ENCODE data around the gene GARIN5A.

The GARIN5A gene

DNA sequence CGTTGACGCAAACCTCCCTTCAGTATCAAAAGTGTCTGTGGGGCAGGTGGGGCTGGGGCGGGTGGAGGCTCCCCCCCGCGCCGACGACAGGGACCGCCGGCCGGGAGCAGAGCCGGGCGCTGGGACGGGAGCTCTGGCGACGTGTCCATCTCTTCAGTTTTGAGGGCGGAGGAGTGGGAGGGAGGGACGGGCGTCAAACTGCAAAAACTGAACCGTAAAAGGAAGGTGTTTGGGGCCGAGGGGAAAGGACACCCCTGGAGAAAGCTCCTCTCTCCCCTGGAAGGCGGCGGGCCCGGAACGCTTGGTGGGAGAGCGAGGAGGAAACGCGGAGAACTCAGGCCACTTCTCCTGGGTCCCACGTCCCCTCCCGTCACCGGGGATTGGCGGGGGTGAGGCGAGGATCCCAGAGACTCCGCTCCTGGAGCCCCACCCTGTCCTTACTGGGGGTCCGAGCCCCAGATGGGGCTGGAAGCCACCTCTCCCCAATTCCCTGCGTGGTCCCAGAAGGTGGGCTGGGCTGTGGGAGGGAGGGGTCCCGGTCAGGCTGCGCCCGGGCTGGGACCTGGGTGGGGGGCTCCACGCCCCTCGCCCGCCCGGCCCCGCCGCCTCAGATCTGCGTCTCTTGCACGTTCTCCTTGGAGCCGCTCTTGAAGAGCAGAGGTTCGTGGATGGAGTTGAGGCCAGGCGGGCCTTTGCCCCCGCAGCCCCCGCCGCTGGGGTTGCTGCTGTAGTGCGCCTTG is 40.5 kb upstream of the GARIN5A start:
- DNase-seq (ENCODE audit: low read depth) = no peak
- TF ChIP-seq, protein P1, sequence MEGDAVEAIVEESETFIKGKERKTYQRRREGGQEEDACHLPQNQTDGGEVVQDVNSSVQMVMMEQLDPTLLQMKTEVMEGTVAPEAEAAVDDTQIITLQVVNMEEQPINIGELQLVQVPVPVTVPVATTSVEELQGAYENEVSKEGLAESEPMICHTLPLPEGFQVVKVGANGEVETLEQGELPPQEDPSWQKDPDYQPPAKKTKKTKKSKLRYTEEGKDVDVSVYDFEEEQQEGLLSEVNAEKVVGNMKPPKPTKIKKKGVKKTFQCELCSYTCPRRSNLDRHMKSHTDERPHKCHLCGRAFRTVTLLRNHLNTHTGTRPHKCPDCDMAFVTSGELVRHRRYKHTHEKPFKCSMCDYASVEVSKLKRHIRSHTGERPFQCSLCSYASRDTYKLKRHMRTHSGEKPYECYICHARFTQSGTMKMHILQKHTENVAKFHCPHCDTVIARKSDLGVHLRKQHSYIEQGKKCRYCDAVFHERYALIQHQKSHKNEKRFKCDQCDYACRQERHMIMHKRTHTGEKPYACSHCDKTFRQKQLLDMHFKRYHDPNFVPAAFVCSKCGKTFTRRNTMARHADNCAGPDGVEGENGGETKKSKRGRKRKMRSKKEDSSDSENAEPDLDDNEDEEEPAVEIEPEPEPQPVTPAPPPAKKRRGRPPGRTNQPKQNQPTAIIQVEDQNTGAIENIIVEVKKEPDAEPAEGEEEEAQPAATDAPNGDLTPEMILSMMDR (IDR thresholded peaks at IDR 0.05; ENCODE audit: insufficient read depth, low read depth, low read length, missing control alignments) = no peak
- H3K4me3 ChIP-seq (ENCODE audit: low read depth, low read length) = no peak overlapping the region

DNA sequence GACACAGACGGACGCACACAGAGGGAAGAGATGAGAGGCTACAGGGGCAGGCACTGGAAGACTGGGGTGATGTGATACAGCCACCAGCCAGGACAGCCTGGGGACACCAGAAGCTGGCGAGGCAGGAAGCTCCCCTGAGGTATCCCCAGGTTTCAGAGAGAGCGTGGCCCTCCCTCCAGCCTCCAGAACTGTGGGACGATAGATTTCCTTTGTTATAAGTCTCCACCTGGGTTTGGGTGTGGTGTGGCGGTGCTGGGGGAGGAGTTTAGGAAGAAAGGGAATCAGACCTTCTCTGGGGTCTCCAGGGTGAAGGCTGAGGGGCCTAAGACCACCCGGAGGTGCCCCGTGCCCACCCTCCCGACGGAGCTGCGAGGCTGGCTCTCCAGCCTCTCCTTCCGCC is 39.8 kb upstream of the GARIN5A start:
- TF ChIP-seq, protein P1 (IDR thresholded peaks at IDR 0.05; ENCODE audit: insufficient read depth, low read depth, low read length, missing control alignments) = no peak
- H3K4me3 ChIP-seq (ENCODE audit: low read depth, low read length) = no peak overlapping the region
- no peak for DNase-seq (ENCODE audit: low read depth)

DNA sequence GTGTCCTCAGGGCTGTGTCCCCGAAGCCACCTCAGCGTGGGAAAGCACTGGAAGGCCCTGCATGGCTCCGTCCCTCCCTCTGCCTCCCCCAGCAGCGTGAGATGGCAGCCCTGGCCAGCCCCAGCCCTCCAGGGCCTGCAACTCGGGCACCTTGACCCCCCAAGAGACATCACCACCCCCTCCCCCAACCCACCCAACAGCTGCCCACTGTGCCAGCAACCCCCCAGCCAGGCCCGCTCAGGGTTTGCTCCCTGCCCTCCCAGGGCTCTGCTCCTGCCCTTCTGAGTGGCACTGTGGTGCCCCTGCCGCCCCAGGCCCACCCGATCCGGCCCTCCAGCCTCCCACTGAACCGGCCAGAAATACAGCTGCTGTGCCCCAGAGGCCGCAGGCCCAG is 38.5 kb upstream of the GARIN5A start:
- DNase-seq (ENCODE audit: low read depth) = no peak
- no peak overlapping the region for H3K4me3 ChIP-seq (ENCODE audit: low read depth, low read length)
- TF ChIP-seq, protein P1 (IDR thresholded peaks at IDR 0.05; ENCODE audit: insufficient read depth, low read depth, low read length, missing control alignments) = no peak

DNA sequence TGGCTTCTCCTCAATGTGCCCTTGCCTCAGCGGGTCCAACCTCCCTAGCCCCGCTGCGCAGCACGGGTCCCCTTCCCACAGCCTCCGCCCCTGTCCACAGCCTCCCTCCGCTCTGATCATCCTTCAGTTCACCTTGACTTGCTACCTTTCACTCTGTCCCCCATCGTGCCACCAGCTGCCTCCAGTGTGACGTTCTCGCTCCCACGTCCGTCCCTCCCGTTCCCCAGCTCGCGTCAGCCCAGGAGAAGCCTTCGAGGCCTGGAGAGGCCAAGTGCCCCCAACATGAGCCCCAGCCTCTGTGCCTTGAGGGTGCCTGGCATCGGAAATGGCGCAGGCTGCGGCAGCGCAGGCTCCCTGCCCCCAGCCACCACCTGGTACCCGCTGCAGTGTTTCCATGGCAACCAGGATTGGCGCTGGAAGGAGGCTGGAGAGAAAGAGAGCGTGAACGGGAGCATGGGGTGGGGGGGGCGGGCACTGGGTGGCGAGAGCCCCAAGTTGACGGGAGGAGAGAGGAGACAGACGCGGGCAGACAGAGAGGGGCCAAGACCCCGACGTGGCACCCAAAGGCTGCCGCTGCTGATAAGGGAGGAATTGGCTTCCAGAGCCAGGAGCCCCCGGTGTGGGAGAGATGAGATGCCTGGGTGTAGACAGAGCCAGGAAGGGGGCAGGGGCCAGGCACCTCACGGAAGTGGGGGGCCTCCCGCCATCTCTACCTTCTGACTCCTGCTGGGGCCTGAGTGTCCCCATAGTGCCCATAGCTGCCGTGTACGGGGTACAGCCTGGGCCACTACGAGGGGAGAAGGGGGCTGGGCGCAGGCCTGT is 37.9 kb upstream of the GARIN5A start:
- TF ChIP-seq, protein P1 (IDR thresholded peaks at IDR 0.05; ENCODE audit: insufficient read depth, low read depth, low read length, missing control alignments) = no peak
- no peak overlapping the region for H3K4me3 ChIP-seq (ENCODE audit: low read depth, low read length)
- DNase-seq (ENCODE audit: low read depth) = no peak

DNA sequence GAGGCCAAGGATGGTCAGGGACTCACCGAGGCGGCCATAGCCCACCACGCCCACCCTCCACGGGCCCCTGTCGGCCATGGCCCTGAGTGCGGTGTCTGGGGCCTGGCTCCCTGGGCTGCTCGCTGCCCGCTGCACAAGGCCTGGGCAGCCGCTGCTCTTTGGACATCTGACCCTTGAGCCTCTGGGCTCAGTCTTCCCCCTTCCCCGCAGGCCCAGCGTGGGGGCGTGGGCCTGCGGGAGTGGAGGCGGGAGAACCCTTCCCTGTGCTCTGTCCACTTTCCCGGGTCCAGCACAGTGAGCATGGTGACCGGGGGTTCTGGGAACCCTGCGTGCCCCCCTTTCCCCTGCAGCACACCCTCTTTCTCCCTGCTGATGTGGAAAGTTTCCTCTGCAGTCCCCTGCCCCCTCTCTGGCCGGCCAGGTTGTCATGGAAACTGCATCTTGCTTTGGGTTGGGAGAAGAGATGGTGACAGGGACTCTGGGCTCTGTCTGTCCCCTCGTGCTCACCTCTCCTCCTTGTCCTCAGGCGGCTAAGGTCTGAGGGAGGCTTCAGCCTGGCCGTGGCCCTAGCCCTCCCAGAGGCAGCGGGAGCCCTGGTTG is 37.2 kb upstream of the GARIN5A start, which contains the start of gene ASPDH:
Gene ASPDH, minus strand, starts transcription at position 168 of the 600 bp plus-strand sequence. Its CDS starts 90 bp downstream, at position 78.
- TF ChIP-seq, protein P1 (IDR thresholded peaks at IDR 0.05; ENCODE audit: insufficient read depth, low read depth, low read length, missing control alignments) = no peak
- no peak within 1 kb of the TSS for H3K4me3 ChIP-seq (ENCODE audit: low read depth, low read length)
- no peak for DNase-seq (ENCODE audit: low read depth)

DNA sequence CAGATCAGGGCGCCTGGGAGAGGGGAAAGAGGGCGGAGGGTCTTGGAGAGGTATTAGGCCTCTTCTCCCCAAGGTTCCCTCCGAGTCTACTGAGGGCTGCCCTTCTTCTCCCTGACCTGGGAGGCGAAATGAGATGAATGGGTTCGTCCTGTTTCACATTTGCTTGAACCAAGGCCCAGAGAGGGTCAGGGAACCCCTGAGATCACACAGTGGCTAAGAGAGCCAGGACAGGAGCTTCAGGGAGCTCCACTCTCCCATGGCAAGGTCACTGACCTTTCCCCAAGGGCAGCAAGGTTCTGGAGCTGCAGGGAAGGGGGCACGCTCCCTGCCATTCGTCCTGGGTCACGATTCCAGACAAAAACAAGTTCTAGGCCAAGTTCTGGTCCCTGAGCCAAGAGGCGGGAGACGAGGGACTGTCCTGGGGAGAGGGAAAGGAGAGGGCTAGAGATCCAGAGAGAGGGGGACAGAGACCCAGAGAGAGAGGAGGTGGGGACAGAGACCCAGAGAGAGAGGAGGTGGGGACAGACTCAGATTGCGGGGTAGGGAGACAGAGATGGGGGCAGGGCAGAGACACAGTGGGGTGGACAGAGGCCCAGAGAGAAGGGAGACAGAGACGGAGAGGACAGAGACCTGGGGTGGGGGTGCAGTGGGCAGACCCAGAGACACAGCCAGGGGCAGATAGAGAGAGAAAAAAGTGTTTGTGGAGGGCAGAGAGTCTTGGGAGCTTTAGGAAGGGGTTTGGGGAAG is 36.5 kb upstream of the GARIN5A start:
- H3K4me3 ChIP-seq (ENCODE audit: low read depth, low read length) = no peak overlapping the region
- TF ChIP-seq, protein P1 (IDR thresholded peaks at IDR 0.05; ENCODE audit: insufficient read depth, low read depth, low read length, missing control alignments) = no peak
- DNase-seq (ENCODE audit: low read depth) = no peak
